ENCODE results near the gene C9orf50. TPM values are rescaled to one million over a fixed set of nuclear protein-coding genes. Genes with fewer than 3 reads are reported as not detected.
"Not testable (repeated sequence)": the region's sequence is repeated elsewhere in the genome, so short reads cannot be mapped to it uniquely, and the experiment has no call there.

Gene C9orf50, protein sequence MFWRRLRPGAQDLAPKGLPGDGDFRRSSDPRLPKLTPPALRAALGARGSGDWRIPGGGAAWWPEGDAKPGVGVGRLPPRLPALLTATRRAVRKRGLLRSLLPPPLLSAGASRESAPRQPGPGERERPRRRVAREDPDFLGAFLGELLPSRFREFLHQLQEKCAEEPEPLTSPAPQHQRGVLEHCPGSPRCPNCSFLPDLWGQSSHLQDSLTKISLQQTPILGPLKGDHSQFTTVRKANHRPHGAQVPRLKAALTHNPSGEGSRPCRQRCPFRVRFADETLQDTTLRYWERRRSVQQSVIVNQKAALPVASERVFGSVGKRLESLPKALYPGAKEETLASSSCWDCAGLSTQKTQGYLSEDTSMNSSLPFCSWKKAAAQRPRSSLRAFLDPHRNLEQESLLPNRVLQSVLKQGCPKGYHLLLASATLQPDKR
- not detected for polyA plus RNA-seq (2012; ENCODE audit: missing spikeins)

DNA sequence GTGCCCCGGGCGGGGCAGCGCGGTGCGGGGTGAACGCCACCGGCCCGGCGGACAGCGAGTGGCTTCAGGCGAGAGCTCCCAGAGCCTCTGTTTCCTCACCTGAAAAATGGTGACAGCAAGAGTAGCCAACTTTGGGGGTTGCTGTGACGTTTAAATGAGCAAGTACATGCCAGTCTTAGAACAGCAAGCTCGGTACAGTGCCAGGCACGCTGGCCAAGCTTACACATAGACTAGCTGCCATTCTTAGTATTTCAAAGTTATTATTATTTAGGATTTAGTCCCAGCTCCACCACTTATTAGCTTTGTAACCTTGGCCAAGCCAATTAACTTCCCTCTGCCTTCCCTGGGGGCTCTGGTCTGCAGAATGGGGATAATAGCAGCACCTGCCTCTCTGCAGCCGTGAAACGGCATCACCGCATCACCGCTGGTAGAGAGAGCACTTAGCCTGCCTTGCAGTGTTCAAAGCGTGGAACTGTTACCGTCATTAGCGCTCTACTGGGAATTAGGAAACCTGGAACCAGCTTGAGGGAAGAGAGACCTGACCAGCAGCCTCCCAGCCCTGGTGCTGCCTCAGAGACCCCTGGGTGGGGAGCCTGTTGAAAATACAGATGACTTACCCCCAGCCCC is at the start of gene C9orf50:
C9orf50 (minus strand) TSS at position 433 of the 627 bp plus-strand sequence. CDS start 527 bp downstream, outside the sequence.
- no peak for TF ChIP-seq TAF1 (IDR thresholded peaks at IDR 0.05; ENCODE audit: borderline replicate concordance, low read depth, low read length)
- TF ChIP-seq POLR2A (IDR thresholded peaks at IDR 0.05; ENCODE audit: low read depth, low read length), result no peak
- TF ChIP-seq POLR2AphosphoS5 (IDR thresholded peaks at IDR 0.05; ENCODE audit: low read depth, low read length), result no peak
- FAIRE-seq (no peak), DNase-seq (ENCODE audit: insufficient read length) (no peak)

DNA sequence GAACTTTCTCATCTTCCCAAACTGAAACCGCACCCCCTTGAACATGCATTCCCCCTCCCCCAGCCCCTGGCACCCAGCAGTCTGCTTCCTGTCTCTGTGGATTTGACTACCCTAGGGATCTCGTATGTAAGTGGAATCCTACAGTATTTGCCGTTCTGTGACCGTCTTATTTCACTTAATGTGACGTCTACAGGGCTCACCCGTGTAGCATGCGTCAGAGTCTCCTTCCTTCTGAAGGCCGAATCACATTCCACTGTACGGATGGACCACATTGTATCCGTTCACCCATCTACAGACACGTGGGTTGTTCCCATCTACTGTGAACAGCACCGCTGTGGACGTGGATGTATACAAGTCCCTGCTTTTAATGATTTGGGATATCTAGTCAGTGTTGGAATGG is 49.0 kb upstream of the C9orf50 start:
- FAIRE-seq (no peak), DNase-seq (ENCODE audit: insufficient read length) (no peak)
- TF ChIP-seq POLR2A (IDR thresholded peaks at IDR 0.05; ENCODE audit: low read depth, low read length) (no peak), POLR2AphosphoS5 (IDR thresholded peaks at IDR 0.05; ENCODE audit: low read depth, low read length) (no peak), TAF1 (IDR thresholded peaks at IDR 0.05; ENCODE audit: borderline replicate concordance, low read depth, low read length) (no peak)

DNA sequence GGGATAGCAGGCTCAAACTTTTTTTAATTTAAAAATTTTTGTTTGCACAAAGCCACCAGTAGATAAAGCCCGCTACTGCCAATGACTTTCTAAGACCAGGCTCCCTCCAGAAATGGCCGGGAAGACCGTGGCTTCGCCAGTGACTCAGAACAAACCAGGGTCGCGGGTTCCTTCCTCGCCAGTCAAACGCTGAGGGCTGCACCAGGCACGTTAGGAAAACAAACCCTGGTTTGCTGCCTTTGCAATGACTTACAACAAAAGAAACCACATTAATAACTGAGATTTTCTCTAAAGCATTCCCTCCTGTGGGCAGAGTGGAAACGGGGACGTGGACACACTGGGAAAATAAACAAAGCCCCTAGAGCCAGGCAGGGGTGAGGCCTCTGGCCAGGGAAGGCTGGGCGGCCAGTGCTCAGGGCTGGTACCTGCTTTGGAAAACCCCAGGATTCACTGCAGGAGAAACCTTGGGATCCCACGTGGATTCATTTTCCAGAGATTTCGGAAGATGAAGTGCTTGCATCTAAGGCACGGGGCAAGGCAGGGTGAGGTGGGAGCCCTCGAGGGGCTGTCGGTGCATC is 48.3 kb upstream of the C9orf50 start:
- DNase-seq (ENCODE audit: insufficient read length) (no peak), FAIRE-seq (no peak)
- no peak for TF ChIP-seq POLR2A (IDR thresholded peaks at IDR 0.05; ENCODE audit: low read depth, low read length)
- TF ChIP-seq TAF1 (IDR thresholded peaks at IDR 0.05; ENCODE audit: borderline replicate concordance, low read depth, low read length), result no peak
- TF ChIP-seq POLR2AphosphoS5 (IDR thresholded peaks at IDR 0.05; ENCODE audit: low read depth, low read length), result no peak

DNA sequence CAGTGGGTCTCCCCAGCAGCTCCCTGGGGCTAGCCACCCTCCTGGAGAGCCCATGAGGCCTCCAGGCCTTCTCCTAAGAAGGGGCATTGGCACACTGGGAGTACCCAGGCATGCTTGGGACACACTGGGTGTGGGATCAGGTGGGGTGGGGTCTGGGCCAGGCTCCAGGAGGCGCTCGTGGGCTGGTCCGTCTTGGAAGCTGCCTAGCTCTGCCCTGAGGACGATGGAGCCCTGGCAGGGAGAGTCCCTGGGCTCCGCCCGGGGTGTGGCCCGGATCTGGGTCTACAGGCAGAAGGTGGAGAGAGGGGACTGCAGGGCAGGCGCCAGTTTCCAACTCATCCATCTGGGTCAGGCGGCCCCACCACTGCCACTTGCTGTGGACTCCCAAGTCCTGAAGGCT is 46.9 kb upstream of the C9orf50 start:
- TF ChIP-seq POLR2A (IDR thresholded peaks at IDR 0.05; ENCODE audit: low read depth, low read length) (no peak), POLR2AphosphoS5 (IDR thresholded peaks at IDR 0.05; ENCODE audit: low read depth, low read length) (no peak), TAF1 (IDR thresholded peaks at IDR 0.05; ENCODE audit: borderline replicate concordance, low read depth, low read length) (no peak)
- FAIRE-seq, result no peak

DNA sequence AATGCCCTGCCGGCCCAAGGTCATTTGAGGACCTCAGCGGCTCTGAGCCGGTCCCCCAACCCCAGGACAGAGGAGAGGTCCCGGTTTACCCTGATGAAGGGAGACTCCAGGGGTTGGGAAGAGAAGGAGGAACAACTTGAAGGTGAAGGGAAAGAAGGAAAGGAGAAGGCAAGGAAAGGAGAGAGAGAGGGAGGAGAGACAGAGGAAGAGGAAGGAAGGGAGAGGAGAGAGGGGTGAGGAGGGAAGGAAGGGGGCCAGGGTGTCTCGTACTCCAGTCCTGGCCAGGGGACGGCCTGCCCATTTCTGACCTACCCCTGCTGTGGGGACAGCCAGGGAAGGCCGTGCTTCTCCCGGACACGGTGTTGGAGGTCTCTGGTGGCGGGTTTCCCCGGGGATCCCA is 46.5 kb upstream of the C9orf50 start:
- FAIRE-seq, result no peak
- TF ChIP-seq POLR2A (IDR thresholded peaks at IDR 0.05; ENCODE audit: low read depth, low read length), result no peak
- no peak for TF ChIP-seq POLR2AphosphoS5 (IDR thresholded peaks at IDR 0.05; ENCODE audit: low read depth, low read length)
- TF ChIP-seq TAF1 (IDR thresholded peaks at IDR 0.05; ENCODE audit: borderline replicate concordance, low read depth, low read length), result no peak

More for the DNA sequence above, 46.9 kb upstream of the C9orf50 start:
- DNase-seq (ENCODE audit: insufficient read length), result no peak

DNA sequence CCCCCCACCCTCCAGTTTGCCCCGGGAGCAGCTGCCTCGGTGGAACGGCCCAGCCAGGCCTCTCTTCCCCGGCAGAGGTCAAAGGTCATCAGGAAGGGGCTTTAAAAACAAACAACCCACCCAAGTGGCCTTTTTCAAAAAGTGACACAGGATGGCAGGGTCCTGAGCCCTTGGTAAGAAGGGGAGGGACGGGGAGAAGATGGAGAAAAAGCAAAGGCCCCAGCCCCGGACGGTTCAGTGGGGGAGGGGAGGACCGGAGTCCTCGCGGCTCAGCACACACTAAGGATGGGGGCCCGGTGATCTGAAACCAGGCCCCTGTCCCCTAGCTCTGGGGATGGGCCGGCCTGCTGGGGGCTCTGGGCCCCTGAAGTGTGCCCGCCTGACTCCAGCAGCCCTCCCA is 45.7 kb upstream of the C9orf50 start:
- FAIRE-seq (no peak), DNase-seq (ENCODE audit: insufficient read length) (no peak)
- TF ChIP-seq POLR2AphosphoS5 (IDR thresholded peaks at IDR 0.05; ENCODE audit: low read depth, low read length) (no peak), TAF1 (IDR thresholded peaks at IDR 0.05; ENCODE audit: borderline replicate concordance, low read depth, low read length) (no peak), POLR2A (IDR thresholded peaks at IDR 0.05; ENCODE audit: low read depth, low read length) (no peak)

More for the DNA sequence above, 46.5 kb upstream of the C9orf50 start:
- no peak for DNase-seq (ENCODE audit: insufficient read length)

DNA sequence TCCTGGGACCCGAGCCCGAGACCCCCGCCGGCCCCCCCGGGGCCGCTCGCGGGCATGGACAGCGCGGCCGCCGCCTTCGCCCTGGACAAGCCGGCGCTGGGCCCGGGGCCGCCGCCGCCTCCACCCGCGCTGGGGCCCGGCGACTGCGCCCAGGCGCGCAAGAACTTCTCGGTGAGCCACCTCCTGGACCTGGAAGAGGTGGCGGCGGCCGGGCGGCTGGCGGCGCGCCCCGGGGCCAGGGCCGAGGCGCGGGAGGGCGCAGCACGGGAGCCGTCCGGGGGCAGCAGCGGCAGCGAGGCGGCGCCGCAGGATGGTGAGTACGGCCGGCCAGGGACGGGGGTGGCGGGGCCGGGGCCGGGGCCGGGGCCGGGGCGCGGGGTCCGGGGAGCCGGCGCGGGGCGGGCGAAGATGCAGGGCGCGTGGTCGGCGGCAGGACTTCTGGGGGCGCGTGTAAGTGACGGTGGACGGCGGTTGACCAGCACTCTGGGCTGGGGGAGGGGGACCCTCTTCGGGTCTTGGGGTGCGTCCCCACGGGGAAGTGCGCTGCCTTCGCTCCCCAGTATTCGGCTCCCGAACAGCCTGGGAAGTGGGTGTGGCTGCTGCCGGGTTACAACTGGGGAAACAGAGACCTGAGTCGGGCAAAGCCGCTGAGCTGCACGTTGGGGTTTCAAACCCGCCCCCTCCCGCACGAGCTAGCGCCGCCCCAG is 45.1 kb upstream of the C9orf50 start:
- DNase-seq (ENCODE audit: insufficient read length), result no peak
- no peak for TF ChIP-seq TAF1 (IDR thresholded peaks at IDR 0.05; ENCODE audit: borderline replicate concordance, low read depth, low read length)
- no peak for TF ChIP-seq POLR2AphosphoS5 (IDR thresholded peaks at IDR 0.05; ENCODE audit: low read depth, low read length)
- no peak for TF ChIP-seq POLR2A (IDR thresholded peaks at IDR 0.05; ENCODE audit: low read depth, low read length)
- FAIRE-seq, result no peak

DNA sequence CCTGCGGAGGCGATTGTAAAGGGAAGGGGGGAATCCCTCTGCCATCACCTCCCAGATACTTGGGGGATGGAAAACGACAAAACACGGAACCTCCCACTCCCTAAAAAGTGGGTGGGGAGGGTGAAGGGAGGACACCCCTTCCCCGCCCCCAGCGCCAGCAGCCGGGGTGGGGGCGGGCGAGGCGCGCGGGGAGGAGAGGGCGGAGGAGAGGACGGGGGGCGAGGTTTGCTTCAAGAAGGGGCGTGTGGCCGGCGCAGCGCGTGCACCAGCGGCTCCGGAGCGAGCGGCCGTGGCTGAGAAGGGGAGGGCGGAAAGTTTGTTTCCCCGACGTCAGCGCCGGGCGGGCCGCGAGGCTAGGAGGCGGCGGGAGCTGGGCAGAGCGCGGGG is 44.5 kb upstream of the C9orf50 start, which contains the start of gene PRRX2:
PRRX2 (plus strand) TSS at position 259 of the 387 bp plus-strand sequence. CDS start 221 bp downstream, outside the sequence.
- no peak for FAIRE-seq
- no peak for TF ChIP-seq TAF1 (IDR thresholded peaks at IDR 0.05; ENCODE audit: borderline replicate concordance, low read depth, low read length)
- no peak for TF ChIP-seq POLR2A (IDR thresholded peaks at IDR 0.05; ENCODE audit: low read depth, low read length)
- no peak for TF ChIP-seq POLR2AphosphoS5 (IDR thresholded peaks at IDR 0.05; ENCODE audit: low read depth, low read length)
- no peak for DNase-seq (ENCODE audit: insufficient read length)

DNA sequence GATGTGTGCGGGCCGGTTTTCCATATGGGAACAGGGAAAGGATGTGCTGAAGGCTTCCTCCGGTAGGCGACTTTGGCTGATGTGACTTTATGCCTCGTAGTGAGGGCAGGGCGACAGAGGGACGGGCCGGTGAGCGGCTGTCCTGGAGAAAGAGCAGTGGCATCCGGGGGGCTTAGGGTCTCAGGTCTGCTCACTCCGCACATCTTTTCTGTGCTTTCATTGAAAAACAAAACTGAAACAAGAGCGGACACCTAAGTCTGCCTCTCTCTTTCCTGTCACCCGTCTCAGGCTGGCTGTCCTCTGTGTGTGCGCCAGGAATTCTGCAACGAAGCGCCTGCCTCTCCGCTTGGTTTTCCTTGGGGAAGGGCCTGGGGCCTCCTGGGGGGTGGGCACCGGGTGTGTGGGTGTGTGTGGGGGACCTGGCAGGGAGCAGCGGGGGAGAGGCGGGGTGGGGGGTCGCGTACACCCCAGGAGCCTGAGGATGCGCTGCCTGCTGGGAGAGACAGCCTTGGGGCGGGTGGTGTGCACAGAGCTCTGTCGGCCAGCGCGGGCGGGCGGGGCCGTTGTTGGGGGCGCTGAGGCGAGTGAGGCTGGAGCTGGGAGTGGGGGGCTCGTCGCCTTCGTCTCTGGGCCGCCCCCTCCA is 44.0 kb upstream of the C9orf50 start:
- TF ChIP-seq POLR2A (IDR thresholded peaks at IDR 0.05; ENCODE audit: low read depth, low read length) (no peak), POLR2AphosphoS5 (IDR thresholded peaks at IDR 0.05; ENCODE audit: low read depth, low read length) (no peak), TAF1 (IDR thresholded peaks at IDR 0.05; ENCODE audit: borderline replicate concordance, low read depth, low read length) (no peak)
- FAIRE-seq (no peak), DNase-seq (ENCODE audit: insufficient read length) (no peak)

DNA sequence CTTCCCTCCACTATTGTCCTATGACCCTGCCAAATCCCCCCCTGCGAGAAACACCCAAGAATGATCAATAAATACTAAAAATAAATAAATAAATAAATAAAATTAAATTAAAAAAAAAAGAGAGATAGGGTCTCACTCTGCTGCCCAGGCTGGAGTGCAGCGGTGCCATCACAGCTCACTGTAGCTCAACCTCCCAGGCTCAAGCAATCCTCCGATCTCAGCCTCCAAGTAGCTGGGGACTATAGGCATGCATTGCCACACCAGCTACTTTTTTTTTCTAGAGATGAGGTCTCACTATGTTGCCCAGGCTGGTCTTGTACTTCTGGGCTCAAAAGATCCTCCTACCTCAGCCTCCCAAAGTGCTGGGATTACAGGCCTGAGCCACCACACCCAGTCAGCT is 41.3 kb upstream of the C9orf50 start:
- not testable (repeated sequence) for FAIRE-seq; DNase-seq (ENCODE audit: insufficient read length)

DNA sequence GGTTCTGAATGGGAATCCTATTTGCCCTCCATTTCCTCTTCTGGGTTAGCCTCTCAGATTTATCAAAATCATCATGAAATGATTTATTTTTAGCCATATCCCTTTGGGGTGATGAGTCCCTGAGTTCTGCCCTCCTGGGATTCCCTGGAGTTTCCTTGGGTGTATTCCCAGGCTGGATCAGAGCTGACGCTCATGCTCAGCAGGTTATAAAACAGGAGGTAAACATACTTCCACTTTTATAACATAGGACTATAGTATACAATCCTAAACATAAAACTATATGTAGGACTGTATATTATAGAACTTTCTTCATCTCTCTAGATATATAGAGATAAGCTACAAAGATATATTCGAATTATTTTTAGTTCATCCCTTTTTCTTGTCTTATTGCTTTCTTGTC is 40.1 kb upstream of the C9orf50 start:
- no peak for TF ChIP-seq POLR2A (IDR thresholded peaks at IDR 0.05; ENCODE audit: low read depth, low read length)
- no peak for TF ChIP-seq POLR2AphosphoS5 (IDR thresholded peaks at IDR 0.05; ENCODE audit: low read depth, low read length)
- no peak for TF ChIP-seq TAF1 (IDR thresholded peaks at IDR 0.05; ENCODE audit: borderline replicate concordance, low read depth, low read length)
- DNase-seq (ENCODE audit: insufficient read length) (no peak), FAIRE-seq (no peak)
